Sigmoid colon (tissue), 3 donors: ENCODE measurements around the gene EIPR1.

Experiments
- CTCF ChIP-seq, 4 experiments: fragments of 450-650 bp in 3 of 4; fragments of 200-600 bp in 1 of 4; IDR thresholded peaks; one replicate each; pipeline ENCODE4 v1.5.1; 2016 to 2019; ENCODE audit warnings: antibody characterized with exemption in 4 of 4, mild to moderate bottlenecking in 3 of 4, moderate library complexity in 2 of 4
- POLR2A ChIP-seq, 2 donors: fragments of 450-650 bp; IDR thresholded peaks; one replicate each; pipeline ENCODE4 v1.6.1; 2016; ENCODE audit warnings: antibody characterized with exemption in 2 of 2, mild to moderate bottlenecking in 2 of 2, moderate library complexity in 2 of 2

DNA sequence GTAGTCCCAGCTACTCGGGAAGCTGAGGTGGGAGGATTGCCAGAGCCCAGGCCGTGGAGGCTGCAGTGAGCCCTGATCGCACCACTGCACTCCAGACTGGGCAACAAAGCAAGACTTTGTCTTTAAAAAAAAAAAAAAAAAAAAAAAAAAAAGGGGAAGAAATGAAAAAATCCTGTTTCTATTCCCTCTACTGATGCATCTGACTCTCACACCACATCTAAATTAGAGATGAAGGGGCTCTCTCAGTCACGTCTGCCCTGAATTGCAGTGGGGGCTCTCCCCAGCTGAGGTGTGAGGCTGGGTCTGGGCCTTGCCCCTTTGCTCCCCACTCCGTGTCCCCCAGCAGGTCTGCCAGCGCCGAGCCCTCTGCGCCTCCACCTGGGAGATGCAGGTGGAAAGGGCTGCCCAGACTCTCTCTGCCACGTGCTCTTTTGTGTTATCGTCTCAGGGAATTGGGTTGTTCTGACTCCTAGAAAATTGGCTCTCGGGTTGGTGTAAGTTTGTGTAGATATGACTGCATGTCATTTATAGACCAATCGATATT, 32.1 kb upstream of the EIPR1 start:
- TF ChIP-seq CTCF (IDR thresholded peaks at IDR 0.05) (no peak), POLR2A (IDR thresholded peaks at IDR 0.05) (no peak)
